Sigmoid colon (tissue), 4 donors: ENCODE results near the gene DNAH17.

Experiments used
- EP300 ChIP-seq, 4 donors: sonication (generic); formaldehyde crosslinking; IDR thresholded peaks; one replicate each; pipeline ENCODE4 v1.6.1; 2017; ENCODE audit warnings: antibody characterized with exemption in 4 of 4
- POLR2A ChIP-seq, 2 donors: fragments of 450-650 bp; IDR thresholded peaks; one replicate each; pipeline ENCODE4 v1.6.1; 2016; ENCODE audit warnings: antibody characterized with exemption in 2 of 2, mild to moderate bottlenecking in 2 of 2, moderate library complexity in 2 of 2
- TF ChIP-seq, protein P1 (sequence below), 4 experiments: fragments of 450-650 bp in 3 of 4; fragments of 200-600 bp in 1 of 4; IDR thresholded peaks; one replicate each; pipeline ENCODE4 v1.5.1; 2016 to 2019; ENCODE audit warnings: antibody characterized with exemption in 4 of 4, mild to moderate bottlenecking in 3 of 4, moderate library complexity in 2 of 4

DNA sequence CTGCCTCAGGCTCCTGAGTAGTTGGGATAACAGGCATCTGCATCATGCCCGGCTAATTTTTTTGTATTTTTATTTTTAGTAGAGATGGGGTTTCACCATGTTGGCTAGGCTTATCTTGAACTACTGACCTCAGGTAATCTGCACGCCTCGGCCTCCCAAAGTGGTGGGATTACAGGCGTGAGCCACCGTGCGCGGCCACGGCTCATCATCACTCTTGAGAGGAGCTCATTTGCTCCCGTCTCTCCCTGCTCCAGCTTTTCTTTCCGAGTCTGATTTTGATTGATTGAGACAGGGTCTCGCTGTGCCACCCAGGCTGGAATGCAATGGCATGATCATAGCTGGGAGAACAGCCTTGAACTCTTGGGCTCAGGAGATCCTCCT lies 186.2 kb downstream of the DNAH17 start:
- TF ChIP-seq, protein P1, sequence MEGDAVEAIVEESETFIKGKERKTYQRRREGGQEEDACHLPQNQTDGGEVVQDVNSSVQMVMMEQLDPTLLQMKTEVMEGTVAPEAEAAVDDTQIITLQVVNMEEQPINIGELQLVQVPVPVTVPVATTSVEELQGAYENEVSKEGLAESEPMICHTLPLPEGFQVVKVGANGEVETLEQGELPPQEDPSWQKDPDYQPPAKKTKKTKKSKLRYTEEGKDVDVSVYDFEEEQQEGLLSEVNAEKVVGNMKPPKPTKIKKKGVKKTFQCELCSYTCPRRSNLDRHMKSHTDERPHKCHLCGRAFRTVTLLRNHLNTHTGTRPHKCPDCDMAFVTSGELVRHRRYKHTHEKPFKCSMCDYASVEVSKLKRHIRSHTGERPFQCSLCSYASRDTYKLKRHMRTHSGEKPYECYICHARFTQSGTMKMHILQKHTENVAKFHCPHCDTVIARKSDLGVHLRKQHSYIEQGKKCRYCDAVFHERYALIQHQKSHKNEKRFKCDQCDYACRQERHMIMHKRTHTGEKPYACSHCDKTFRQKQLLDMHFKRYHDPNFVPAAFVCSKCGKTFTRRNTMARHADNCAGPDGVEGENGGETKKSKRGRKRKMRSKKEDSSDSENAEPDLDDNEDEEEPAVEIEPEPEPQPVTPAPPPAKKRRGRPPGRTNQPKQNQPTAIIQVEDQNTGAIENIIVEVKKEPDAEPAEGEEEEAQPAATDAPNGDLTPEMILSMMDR (IDR thresholded peaks at IDR 0.05), result no peak
- TF ChIP-seq POLR2A (IDR thresholded peaks at IDR 0.05), result no peak
- TF ChIP-seq EP300 (IDR thresholded peaks at IDR 0.05), result no peak
